Pancreas (tissue), 10 donors: ENCODE data around the gene SLC25A22. TPM values are rescaled to one million over a fixed set of nuclear protein-coding genes. Genes with fewer than 3 reads are reported as not detected.

Experiments used
- ATAC-seq, 4 donors: fragments of 200-7000 bp; cut with Tn5 transposase; one replicate each; pipeline versions ENCODE4 v1.8.0 to v1.9.1; 2020; ENCODE audit warnings: mild to moderate bottlenecking in 4 of 4, moderate library complexity in 4 of 4
- DNase-seq, 6 donors: peaks; one replicate each; pipeline ENCODE4 v3.0.0-alpha.2; 2020
- FAIRE-seq: peaks from 2 replicates; lab custom pipeline; 2012; peaks lifted over from hg19 to GRCh38; lab: Jason Lieb, UNC
- H3K27ac ChIP-seq, 4 donors: fragments of 200-600 bp; sonication (generic); 1 replicate in 3 of 4; 2 replicates in 1 of 4; pipeline versions ENCODE4 v1.5.0 to v1.8.0; 2020
- H3K27me3 ChIP-seq, 4 donors: fragments of 200-600 bp; one replicate each; pipeline ENCODE4 v1.8.0; 2021
- H3K36me3 ChIP-seq, 3 donors: fragments of 200-600 bp; sonication (generic) in 1 of 3; one replicate each; pipeline versions ENCODE4 v1.5.0 to v1.8.0; 2020 to 2021
- H3K4me1 ChIP-seq, 3 donors: fragments of 200-600 bp; one replicate each; pipeline ENCODE4 v1.8.0; 2021
- H3K4me3 ChIP-seq, 4 donors: fragments of 200-600 bp; sonication (generic) in 2 of 4; one replicate each; pipeline versions ENCODE4 v1.5.0 to v1.8.0; 2020 to 2021
- H3K9me3 ChIP-seq, 4 donors: fragments of 200-600 bp; one replicate each; pipeline ENCODE4 v1.8.0; 2021
- CTCF ChIP-seq, 4 donors: fragments of 200-600 bp; sonication (generic) in 3 of 4; IDR thresholded peaks; one replicate each; pipeline versions ENCODE4 v1.5.0 to v1.8.0; 2021; ENCODE audit warnings: antibody characterized with exemption in 4 of 4
- WGBS, 2 donors: extraction: QIAGEN DNeasy Blood & Tissue Kit; methylation state at CpG; one replicate each; pipeline ENCODE4 v1.1.7; 2013; 5-methylcytosine and 5-hydroxymethylcytosine counted together
- intact Hi-C, 3 donors: fragments of 100-400 bp; cut with DNase I; formaldehyde crosslinking; loops; one replicate each; pipeline versions ENCODE4 v1.11.1 to v1.14.2; 2022
- polyA plus RNA-seq, 2 donors: library from polyadenylated mRNA; stranded (reverse); fragments of 200-250 nt; gene quantifications; one replicate each; pipeline ENCODE4 v1.2.3, GENCODE V29; 2013
- total RNA-seq, 6 donors: library from RNA; stranded (reverse); fragmentation: NEBNext Ultra II Directional in 4 of 6; extraction: Animal tissue kit (Norgen Biotek cat#: 25700) in 4 of 6; gene quantifications; one replicate each; pipeline versions ENCODE4 v1.2.1 to v1.2.4, GENCODE V29; 2021 to 2023
- donor health status: healthy with polysubstance abuse.
- donor health status: DM: no; HTN: no; CAD: no; lungs with moderate emphysema.
- donor health status: DM: no; HTN: no; CAD: no.
- donor health status: control.
- donor health status: control.
- donor health status: Bipolar disorder and iron deficiency.
- donor health status: DM: yes; HTN: yes; CAD: no.
- donor health status: DM: no; HTN: no; CAD: no.
- donor health status: DM: no; HTN: no; CAD: no.
- donor health status: DM: yes; HTN: yes; CAD: no.

Gene SLC25A22
- total and polyA plus RNA-seq, 8 donors: 32.2 to 84.0 (median 42.9) TPM

DNA sequence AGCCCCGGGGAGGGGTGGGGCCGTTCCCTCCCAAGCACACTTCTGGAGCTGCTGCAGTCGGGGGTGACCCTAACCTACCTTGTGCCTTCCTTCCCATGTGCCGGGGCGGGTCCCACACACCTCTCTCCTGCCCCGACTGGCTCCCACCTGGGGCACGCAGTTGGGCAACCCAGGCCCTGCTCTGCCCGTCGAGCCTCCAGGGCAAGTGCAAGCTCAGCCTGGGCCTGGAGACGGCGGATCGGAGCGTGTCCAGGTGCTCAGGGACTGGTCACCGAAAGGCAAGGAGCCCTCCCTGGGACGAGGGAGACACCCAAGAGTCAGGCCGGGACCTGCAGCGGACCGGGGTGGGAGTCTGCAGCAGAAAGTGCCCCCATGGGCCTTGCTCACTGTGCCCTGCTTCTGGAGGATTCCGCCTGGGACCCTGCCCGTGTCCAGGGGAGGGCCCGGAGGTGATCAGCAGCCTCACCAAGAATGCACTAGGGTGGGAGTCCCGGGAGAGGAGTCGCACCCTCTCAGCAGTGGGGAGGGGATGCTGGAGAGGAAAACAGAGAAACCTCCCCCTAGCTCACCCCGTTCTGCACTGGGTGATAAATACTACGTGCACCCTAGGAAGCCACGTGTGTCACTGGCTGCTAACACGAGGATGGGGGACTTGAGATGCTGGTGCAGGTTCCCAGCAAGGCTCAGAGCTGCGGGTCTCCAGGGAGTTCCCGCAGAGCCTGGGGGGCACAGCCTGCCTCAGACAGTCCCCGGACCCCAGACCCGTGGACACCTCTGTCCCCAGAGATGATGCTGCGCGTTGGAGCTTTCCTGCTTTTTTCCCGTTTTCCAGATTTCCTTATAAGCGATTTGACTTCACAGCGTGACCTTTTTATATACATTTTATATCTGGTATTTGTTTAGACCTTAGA, 15.6 kb downstream of the SLC25A22 start:
- 72 to 78% methylated on average over 36 of the region's 36 CpGs for WGBS, 2 donors
- H3K27ac ChIP-seq: no peak overlapping the region
- intact Hi-C loops: no loop called here

DNA sequence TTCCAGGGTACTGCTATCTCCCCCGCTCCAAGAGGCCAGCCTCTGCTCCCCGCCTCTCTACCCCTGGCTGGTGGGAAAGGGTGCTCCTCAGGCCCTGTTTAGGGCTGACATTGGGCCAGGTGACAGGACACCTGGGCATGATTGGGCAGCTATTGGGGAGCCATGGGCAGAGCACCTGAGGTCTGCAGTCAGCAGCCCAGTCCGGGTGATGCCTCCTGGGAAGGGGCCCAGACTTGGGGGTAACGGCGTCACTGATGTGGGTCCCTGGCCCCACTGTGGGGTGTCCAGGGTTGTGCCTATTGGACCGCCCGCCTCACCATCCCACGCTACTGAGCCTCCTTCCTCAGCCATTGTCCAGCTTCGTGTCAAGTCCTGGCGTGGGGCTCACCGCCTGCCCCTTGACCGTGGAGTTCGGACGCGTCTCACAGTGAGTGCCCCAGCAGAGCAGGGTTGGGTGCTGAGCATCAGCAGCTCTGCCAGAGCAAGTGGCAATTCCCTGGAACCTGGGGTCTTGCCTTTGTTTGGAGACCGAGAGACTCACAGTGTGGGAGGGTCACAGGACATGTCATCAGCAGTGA, 18.0 kb downstream of the SLC25A22 start:
- ATAC-seq (no peak), FAIRE-seq (no peak), DNase-seq (peak in 2 of 6 donors; percentile 2 to 70)
- Histone ChIP-seq H3K36me3 (no peaks in the 10 kb centered on the region), H3K27ac (no peak overlapping the region), H3K4me1 (peaks cover 0 to 14% (median 6%) of the 10 kb centered on the region in 3 donors), H3K27me3 (no peaks in the 10 kb centered on the region), H3K9me3 (no peaks in the 10 kb centered on the region), H3K4me3 (no peak overlapping the region)
- intact Hi-C loops: no loop called here
- TF ChIP-seq CTCF (IDR thresholded peaks at IDR 0.05): no peak
- 96 to 97% methylated on average over 16 of the region's 16 CpGs for WGBS, 2 donors

More for the DNA sequence above, 15.6 kb downstream of the SLC25A22 start:
- no peak for TF ChIP-seq CTCF (IDR thresholded peaks at IDR 0.05)
- Histone ChIP-seq H3K4me3 (no peak overlapping the region), H3K36me3 (no peaks in the 10 kb centered on the region), H3K9me3 (no peaks in the 10 kb centered on the region), H3K4me1 (peaks cover 0 to 6% (median 0%) of the 10 kb centered on the region in 3 donors), H3K27me3 (no peaks in the 10 kb centered on the region)
- DNase-seq (peak in 3 of 6 donors; percentile 8 to 78 (median 40)), ATAC-seq (no peak), FAIRE-seq (no peak)

DNA sequence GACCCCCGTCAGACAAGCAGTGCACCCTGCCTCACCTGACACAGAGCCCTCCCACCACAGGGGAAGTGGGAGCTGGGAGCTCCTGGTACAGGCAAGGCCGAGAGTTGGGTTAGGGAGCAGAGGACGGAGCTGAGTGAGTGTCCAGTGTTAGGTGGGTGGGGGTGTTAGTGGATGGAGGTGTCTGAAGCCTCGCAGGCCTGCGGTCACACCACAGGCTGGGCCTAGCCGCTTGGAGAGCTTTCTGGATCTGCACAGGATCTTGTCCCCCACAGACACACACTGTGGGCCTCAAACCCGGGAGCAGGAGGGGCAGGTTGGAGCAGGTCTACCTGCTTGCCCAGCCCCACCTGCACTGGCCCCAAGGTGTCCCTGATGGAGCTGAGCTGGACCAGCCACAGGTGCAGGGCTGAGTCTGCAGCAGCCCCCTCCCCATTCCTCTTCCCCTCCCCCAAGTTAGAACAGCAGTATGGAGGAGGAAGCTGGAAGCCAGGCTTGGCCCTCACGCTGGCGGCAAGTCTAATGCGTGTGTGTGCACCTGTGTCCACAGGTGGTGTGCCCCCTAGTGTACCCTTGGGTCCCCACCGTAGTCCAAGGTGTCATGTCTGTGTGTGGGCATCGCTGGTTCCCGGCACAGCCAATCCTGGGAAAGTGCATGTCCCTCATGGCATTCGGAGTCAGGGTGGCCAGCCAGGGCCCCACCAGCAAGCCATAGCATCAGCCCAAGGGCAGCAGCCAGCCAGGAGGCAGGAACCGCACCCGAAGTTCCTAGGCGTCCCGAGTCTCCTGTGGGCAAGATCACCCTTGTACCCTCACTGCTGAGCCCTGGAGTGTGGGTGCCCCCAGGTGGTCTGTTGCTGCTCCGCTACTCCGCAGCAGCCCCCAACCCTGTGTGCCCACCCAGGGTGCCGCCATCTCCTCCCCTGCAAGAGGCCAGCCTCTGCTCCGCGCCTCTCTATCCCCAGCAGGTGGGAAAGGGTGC, 18.8 kb downstream of the SLC25A22 start:
- no peak for ATAC-seq

More for the DNA sequence above, 18.8 kb downstream of the SLC25A22 start:
- FAIRE-seq (no peak), DNase-seq (peak in 4 of 6 donors; percentile 10 to 72 (median 28))
- WGBS, 2 donors: 92 to 93% methylated on average over 23 of the region's 23 CpGs
- Histone ChIP-seq H3K4me1 (peaks cover 0 to 14% (median 6%) of the 10 kb centered on the region in 3 donors), H3K4me3 (no peak overlapping the region), H3K27me3 (no peaks in the 10 kb centered on the region), H3K36me3 (no peaks in the 10 kb centered on the region), H3K9me3 (no peaks in the 10 kb centered on the region), H3K27ac (no peak overlapping the region)
- intact Hi-C loops: no loop called here
- TF ChIP-seq CTCF (IDR thresholded peaks at IDR 0.05): no peak
